Gastroesophageal sphincter (tissue), 3 donors: ENCODE results near the gene NPW.

Experiments
- EP300 ChIP-seq: sonication (generic); formaldehyde crosslinking; IDR thresholded peaks from one replicate; pipeline ENCODE4 v1.6.1; 2017; ENCODE audit warnings: antibody characterized with exemption, mild to moderate bottlenecking
- POLR2A ChIP-seq, 2 donors: fragments of 450-650 bp; IDR thresholded peaks; one replicate each; pipeline ENCODE4 v1.6.1; 2017; ENCODE audit warnings: antibody characterized with exemption in 2 of 2, mild to moderate bottlenecking in 2 of 2, moderate library complexity in 1 of 2
- POLR2AphosphoS5 ChIP-seq: sonication (generic); formaldehyde crosslinking; IDR thresholded peaks from one replicate; pipeline ENCODE4 v1.6.1; 2017; ENCODE audit warnings: antibody characterized with exemption
- TF ChIP-seq, protein P1 (sequence below), 4 experiments: fragments of 200-600 bp in 2 of 4; fragments of 450-650 bp in 2 of 4; sonication (generic) in 1 of 4; IDR thresholded peaks; one replicate each; pipeline ENCODE4 v1.5.1; 2017 to 2019; ENCODE audit warnings: antibody characterized with exemption in 4 of 4, mild to moderate bottlenecking in 2 of 4, moderate library complexity in 2 of 4

DNA sequence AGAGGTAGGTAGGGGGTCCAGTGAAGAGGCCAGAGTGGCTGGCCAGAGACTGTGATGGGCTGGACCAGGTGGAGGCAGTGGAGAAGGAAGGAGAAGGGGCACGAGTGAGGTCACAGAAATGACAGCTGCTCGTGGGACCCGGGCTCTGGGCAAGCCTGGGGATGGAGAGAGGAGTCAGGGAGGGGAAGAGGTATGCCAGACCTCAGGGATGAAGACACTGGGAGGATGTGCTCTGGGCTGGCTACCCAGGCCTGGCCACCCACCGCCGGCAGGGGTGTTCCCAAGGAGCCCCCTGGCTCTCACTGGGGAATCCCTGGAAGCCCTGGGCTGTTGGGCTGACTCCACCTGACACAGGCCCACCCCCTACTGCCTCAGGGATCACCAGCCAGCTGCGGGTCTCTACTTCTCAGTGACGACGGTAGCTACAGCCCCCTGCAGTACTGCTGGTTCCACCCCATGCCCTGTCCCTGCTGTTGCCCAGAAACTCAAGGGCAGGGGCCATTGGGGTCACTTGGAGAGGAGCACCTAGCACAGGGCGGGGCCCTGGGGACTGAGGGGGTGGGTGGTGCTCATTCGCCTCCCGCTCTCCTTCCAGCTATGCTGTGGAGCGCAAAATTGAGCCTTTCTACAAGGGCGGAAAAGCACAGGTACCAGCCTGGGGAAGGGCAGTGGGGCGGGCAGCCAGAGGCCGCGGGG, 46.0 kb upstream of the NPW start:
- TF ChIP-seq, protein P1, sequence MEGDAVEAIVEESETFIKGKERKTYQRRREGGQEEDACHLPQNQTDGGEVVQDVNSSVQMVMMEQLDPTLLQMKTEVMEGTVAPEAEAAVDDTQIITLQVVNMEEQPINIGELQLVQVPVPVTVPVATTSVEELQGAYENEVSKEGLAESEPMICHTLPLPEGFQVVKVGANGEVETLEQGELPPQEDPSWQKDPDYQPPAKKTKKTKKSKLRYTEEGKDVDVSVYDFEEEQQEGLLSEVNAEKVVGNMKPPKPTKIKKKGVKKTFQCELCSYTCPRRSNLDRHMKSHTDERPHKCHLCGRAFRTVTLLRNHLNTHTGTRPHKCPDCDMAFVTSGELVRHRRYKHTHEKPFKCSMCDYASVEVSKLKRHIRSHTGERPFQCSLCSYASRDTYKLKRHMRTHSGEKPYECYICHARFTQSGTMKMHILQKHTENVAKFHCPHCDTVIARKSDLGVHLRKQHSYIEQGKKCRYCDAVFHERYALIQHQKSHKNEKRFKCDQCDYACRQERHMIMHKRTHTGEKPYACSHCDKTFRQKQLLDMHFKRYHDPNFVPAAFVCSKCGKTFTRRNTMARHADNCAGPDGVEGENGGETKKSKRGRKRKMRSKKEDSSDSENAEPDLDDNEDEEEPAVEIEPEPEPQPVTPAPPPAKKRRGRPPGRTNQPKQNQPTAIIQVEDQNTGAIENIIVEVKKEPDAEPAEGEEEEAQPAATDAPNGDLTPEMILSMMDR (IDR thresholded peaks at IDR 0.05), result no peak
- TF ChIP-seq POLR2AphosphoS5 (no peak), POLR2A (IDR thresholded peaks at IDR 0.05) (no peak), EP300 (no peak)
